Left renal cortex interstitium (tissue), 4 donors: ENCODE measurements around the gene LCE1A. TPM values are rescaled to one million over a fixed set of nuclear protein-coding genes. Genes with fewer than 3 reads are reported as not detected.

Experiments
- DNase-seq, 4 donors: peaks; one replicate each; pipeline ENCODE4 v3.0.0-alpha.2; 2013; ENCODE audit warnings: low read depth in 4 of 4, low spot score in 2 of 4, missing footprints in 1 of 4
- polyA plus RNA-seq, 4 donors: library from polyadenylated mRNA; unstranded; fragments of 120-200 nt; gene quantifications; one replicate each; pipeline ENCODE4 v1.2.1, GENCODE V29; 2013; ENCODE audit not compliant: insufficient read length in 4 of 4

The LCE1A gene, protein sequence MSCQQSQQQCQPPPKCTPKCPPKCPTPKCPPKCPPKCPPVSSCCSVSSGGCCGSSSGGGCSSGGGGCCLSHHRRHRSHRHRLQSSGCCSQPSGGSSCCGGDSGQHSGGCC
- polyA plus RNA-seq = not detected

DNA sequence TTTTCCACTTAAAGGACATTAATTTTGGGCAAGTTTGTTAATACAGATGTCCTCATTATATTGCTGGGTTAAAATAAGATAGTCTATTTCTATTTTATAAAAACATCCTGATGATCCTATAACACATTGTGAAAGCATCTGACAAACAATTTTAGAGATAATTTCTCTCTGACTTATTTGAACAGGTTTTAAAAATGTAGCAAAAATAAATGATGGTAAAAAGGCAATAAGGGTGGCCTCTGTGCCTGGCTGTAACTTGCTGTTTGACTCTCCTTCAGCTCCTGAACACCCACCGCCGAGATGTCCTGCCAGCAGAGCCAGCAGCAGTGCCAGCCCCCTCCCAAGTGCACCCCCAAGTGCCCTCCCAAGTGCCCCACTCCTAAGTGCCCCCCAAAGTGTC, at the start of gene LCE1A:
LCE1A (plus strand) TSS at position 301 of the 400 bp plus-strand sequence; CDS start at position 301, 0 bp downstream.
- DNase-seq = no peak

DNA sequence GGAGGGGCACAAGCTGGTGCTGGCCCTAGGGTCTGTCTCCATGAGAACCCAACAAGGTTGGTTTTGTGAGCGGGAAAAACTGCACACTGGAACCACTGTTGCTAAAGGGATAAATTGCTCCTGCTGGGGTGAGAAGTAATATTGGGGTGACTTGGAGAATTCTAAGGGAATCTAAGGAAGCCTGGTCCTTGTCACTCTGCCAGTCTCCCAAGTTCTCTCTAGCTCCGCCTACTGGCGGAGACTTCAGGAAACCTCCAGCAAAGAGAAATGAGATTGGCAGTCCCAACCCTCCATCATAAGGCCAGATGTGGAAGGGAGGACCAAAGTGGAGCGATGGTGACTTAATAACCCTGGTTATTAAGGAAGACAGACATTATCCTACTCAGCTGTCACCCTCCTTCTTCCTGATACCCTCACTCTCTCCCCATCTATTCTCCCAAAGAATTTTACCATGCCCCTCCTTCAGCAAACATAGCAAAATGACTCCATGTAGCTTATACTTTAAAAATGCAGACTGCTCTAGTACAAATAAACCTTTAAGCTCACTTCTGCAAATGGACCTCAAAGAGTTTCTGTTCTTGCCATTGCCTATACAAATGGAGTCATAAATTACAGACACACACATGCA, 49.6 kb upstream of the LCE1A start:
- DNase-seq = no peak

DNA sequence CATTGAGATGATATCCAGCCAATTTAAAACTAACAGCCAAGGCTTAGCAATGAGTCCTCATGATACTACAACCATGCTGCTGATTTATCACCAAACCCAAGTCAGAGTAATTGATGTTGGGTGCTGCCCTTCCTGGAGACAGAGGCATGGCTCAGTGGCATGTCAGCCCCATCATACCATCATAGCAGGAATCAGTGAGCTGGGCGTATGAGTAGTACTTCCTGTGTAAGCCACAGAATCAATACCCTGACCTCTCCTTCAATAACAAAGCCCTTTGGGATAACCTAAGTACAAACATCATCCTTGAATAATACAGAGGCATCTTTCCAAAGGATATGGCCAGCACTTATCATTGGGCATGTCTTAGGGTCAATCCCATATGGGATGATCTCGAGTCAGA, 44.2 kb upstream of the LCE1A start:
- DNase-seq = no peak

DNA sequence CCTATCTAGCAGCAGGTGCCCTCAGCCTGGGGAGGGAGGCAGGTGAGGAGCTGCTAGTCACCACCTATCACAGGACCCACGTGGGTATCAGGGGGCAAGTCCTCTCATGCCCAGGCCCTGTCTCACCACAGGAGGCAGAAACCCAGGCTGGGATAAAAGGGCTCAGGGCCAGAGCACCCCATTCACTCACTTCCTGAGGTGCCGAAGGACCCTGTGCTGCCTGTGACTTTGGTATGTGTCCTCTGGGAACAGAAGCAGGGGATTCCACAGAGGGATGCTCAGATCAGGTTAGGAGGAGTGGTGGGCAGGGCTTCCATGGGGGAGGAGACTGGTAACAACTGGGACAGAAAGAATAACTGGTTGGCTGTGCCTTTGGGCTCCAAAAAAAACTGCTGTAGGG, 41.2 kb upstream of the LCE1A start, which contains the start of gene LCE1E:
LCE1E (plus strand) TSS at position 181 of the 400 bp plus-strand sequence. CDS start 1,043 bp downstream, outside the sequence.
- no peak for DNase-seq

DNA sequence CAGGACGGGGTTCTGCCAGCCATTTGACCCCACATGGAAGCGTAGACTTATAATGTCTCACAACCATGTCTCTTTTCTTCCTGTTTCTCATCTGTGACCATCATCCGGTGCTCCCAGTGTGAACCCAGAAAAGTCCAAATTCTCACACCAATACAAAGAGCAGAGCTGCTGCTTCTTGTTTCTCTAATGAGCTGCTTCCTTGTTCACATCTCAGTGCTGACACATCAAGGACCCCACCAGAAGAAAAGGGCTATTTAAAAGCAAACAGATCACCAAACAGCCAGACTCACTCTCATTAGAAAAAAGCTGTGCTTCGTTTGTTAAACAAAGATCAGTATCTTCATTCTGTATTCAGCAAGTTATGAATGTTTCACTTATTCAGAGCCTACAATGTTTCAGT, 31.6 kb upstream of the LCE1A start:
- DNase-seq = no peak

DNA sequence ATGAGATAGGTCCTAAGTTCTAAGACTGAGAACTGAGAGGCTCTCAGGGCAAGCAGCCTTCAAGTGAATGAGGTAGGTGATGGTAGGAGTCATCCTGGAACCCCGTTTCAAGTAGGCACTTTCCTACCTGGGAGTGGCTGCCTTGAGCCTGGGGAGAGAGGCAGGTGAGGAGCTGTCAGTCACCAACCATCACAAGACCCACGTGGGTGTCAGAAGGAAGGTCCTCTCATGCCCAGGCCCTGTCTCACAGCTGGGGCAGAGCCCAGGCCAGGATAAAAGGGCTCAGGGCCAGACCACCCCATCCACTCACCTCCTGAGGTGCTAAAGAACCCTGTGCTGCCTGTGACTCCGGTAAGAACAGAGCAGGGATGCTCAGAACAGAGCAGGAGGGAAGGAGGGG, 30.9 kb upstream of the LCE1A start, which contains the start of gene LCE1D:
LCE1D (plus strand) TSS at position 301 of the 400 bp plus-strand sequence. CDS start 1,074 bp downstream, outside the sequence.
- DNase-seq = no peak

DNA sequence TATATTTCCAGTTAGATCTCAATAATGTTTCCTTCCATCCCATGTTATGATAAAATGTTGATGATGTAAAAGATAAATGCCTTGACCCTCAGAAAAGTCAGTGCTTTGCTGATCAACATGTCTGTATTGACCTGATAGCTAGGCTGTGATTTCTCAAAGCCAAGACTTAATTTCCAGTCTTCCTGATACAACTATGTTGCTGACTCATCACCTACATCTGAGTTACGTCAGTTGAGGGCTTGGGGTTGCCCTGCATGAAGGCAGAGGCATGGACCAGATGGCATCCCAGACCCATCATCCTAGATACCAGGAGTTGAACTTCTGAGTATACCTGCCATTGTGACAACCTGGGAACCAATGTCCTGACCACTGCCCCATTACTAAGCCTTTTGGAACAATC, 25.9 kb upstream of the LCE1A start:
- DNase-seq = no peak

DNA sequence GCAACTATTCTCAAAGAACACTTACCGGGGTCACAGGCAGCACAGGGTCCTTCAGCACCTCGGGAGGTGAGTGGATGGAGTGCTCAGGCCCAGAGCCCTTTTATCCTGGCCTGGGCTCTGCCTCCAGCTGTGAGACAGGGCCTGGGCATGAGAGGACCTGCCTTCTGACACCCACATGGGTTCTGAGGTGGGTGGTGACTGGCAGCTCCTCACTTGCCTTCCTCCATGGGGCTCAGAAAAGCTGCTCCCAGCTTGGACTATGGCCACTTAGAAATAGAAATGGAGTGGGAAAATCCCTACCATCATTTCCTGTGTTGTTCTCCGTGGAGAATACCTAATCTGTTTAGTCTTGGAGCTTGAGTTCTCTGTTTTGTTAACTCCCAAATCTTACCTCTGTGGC, 20.7 kb upstream of the LCE1A start, which contains the start of gene LCE1C:
LCE1C (minus strand) TSS at position 76 of the 400 bp plus-strand sequence. CDS start 1,173 bp downstream, outside the sequence.
- DNase-seq = no peak

DNA sequence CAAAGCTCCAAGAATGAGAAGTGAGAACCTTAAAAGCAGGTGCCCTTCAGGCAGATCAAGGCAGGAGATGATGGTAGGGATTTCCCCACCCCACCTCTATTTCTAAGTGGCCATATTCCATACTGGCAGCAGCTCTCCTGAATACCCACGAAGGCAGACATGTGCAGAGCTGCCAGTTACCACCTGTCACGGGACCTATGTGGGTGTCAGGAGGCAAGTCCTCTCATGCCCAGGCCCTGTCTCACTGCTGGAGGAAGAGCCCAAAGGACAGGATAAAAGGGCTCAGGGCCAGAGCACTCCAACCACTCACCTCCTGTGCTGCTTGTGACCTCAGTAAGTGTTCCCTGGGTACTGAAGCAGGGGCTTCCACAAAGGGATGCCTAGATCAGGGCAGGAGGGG, 16.2 kb upstream of the LCE1A start:
- no peak for DNase-seq

DNA sequence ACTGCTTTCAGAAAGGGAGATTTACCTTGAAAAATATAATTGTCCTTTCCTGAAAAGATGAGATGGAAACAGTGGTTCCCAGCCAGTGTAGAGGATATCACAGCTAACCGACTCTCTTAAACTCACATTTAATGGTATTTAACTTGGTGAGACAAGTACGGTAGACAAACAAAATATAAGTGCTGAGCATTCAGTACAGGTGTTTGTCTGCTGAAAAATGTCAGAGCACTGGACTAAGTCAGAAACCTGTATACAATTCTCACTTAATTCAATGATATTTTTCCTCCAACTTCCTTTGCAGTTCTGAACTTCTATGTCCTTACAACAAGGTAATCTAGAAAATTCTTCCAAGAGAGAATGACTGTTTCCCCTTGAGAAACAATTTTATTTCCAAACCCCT, 15.6 kb upstream of the LCE1A start, which contains the start of gene LCE1B:
LCE1B (plus strand) TSS at position 301 of the 400 bp plus-strand sequence. CDS start 476 bp downstream, outside the sequence.
- no peak for DNase-seq

DNA sequence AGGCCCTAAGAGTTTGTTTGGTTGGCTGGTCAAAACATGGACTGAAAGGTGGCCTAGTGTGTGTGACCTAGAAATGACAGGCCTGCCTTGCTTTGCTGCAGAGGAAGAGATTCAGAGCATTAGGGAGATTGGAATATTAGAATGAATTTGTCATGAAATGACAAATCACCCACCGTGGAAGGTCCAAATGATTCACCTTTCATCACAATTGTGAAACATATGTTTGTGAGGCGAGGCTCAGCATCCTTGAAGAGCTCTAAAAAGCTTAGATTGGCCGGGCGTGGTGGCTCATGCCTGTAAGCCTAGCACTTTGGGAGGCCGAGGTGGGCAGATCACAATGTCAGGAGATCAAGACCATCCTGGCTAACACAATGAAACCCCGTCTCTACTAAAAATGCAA, 10.0 kb upstream of the LCE1A start:
- DNase-seq = no peak

DNA sequence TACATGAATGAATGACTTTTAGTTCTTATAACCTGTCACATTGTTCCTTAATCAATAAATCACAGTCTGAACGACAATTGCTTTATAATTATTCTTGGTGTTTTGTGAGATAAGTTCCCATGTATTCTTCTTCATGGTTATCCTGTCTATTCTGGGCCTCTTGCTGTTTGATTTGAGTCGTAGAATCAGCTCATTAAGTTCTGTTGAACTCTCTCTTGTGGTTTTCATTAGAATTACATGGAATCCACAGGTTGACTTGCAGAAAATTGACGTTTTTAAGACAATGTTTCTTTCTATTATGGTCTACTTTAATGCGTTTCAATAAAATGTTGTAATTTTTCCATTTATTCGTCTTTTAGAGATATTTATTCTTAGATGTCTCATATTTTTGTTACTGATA, 4.0 kb upstream of the LCE1A start:
- no peak for DNase-seq

DNA sequence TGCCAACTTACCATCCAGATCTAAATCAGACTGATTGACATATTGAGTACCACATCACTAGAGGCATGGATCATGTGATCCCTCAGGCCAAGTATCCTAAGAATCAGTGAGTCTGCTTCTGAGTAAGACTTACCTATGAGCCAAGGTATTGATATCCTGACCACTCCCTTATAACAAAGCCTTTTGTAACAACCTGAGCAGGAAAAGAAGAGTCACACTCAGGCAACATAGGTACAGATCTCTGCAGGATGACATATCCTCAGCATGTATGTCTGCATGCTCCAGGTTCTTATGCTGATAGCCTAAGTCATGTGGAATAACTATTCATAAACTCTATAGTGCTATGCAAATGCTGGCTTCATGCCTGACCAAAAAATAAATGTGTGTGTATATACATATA, 2.3 kb upstream of the LCE1A start:
- no peak for DNase-seq

DNA sequence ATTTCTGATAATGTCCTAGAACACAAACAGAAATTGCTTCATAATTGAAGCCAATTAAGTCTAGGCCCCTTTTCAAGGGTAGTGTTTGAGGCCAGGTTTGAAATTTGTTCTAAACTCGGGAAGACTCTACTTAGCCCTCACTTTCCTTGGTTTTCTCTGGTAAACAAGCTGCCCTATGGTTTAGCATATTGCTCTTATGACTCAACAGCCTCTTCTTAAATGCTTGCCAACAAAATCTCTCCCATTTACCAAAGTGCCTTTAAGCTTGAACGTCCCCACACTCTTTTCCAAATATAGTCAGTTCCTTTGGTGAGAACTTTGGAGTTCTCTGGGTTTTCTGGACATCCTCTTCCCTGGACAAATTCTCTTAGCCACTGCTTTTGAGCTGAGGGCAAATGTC, 9.6 kb downstream of the LCE1A start:
- no peak for DNase-seq

DNA sequence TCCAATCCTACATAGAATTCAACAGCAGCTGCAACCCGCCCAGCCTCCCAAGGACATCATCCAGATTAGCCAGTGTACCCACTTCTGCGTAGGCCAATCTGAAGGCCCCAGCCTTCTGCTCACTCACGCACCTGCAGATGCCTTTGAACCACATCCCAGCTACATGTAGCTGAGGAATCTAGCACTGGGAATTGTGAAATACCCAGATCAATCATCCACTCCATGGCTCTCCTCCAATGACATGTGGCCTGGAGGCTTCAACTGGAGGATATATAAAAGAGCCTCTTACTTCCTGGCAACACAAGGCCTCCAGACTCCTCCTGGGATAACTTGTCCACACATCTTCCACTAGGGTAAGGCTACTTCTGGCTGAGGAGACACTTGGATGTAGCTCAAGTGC, 15.3 kb downstream of the LCE1A start, which contains the start of gene LCE6A:
LCE6A (plus strand) TSS at position 301 of the 400 bp plus-strand sequence. CDS start 665 bp downstream, outside the sequence.
- no peak for DNase-seq

DNA sequence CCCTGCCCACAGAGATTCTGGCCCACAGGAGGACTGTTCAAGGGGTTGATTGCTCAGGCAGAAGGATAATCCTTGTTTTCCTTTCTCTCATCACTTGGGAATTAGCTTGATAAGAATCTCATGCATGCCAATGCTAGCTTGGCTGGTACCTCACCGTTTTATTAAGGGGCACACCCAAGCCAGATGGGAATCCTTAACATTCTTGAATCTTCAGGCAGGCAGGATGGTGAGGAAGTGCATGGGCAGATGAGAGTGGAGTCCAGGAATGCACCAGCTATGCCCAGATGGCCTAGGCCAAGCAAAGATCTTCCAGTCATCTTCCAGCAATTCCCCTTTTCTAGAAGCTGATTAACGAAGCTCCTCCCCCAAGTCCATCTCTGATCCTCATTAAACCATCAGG, 28.4 kb downstream of the LCE1A start:
- no peak for DNase-seq

DNA sequence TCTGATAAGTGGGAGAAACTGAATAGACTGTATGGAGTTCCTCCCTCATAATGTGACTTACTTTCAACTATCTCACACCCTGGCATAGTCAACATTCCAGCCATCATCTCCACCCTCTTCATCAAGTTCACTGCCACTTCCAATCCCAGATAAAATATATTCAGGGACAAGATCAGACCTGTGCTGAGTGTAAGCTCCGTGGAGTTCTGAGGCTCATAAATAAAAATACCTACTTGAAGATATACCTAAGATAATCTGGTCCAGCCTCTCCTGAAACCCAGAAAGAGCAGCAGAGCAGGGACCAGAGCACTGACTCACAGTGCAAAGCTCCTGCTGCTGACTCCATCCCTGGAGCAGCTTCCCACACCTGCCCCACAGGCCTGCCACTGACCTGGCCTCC, 30.8 kb downstream of the LCE1A start:
- DNase-seq = no peak

DNA sequence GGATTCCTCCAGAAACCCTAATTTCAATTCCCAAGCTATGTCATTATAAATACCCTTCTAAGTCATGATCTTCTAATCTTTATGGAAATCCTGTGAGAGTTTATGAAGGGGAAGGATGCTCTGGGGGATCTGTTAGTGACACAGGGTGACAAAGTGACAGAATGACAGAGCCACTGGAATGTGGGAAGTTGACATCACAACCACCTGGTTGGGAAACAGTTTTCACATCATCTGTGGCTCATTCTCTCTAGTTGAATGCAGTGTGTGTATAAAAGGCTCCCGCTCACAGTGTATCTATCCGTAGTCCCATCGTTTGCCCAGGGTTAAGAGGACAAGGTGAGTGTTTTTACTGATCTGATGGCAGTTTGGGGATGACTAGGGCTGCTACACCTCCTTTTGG, 32.4 kb downstream of the LCE1A start, which contains the start of gene LCE7A:
LCE7A (plus strand) TSS at position 301 of the 400 bp plus-strand sequence. CDS start 702 bp downstream, outside the sequence.
- DNase-seq = no peak

DNA sequence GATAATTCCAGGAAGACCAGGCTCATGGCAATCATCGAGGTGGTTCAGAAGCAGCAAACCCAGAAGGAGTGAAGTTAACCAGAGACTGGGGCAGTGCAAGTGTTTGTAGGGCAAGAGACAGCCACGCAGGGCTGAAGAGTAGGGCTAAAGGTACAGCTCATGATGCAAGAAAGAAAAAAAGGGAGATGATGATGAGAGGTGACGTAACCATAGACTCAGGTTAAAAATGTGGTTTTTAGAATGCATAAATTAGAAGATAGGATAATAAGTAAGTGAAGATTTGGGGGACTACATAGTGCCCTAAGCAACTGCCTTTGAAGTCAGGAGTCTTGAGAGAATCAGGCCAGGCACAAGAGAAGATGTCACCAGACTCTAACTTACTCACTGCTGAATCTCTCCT, 32.9 kb downstream of the LCE1A start:
- DNase-seq = no peak

DNA sequence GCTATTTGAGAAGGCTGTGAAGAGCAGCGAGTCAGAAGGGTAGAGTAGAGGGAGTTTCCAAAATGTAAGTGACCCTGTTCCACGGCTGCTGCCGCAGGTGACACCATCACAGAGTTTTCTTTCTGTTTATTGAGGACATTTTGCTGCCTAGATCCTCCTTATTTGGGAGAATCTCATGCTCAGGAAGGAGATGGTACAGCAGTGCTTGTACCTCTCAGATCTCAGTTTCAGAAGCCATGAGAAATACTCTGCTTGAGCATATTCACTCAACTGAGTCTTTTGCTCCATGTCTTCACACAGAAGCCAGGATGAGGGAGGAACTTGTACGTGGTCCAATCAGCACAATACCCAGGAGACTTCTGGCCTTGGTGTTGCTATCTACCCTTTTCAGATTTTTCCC, 34.1 kb downstream of the LCE1A start:
- no peak for DNase-seq

DNA sequence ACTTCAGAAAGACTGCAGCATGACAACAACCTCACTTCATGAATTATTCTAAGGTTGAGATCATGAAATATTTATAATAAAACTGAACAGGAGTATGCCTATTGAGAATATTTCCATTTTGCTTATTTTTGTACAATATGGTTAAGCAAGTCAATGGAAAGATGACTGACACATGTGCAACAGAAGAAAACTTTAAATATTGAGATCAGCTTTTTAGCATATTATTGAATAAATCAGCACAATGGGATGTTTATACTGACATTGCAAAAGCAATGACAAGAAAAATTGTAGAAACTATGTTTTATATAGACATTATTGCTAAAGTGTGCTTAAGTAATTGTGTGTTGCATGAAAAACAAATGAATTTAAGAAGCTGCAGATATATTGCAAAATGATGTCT, 37.2 kb downstream of the LCE1A start:
- DNase-seq = no peak

DNA sequence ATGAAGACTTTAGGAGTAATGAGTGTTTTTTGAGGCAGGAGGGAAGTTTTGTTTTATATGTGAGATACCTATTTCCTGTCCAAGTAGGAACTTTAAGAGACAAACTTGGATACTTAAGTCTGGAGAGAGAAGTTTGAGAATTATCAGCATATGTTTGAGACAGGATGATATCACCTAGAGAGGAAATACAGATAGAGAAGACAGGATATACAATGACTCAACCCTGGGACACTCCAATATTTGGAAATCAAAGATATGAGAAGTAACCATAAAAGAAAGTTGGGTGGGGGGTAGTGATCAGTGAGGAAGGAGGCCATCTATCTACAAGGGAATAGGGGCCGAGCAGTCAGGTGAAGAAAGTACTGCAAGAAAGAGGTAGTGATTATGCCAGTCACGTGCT, 39.0 kb downstream of the LCE1A start:
- DNase-seq = no peak
